Inferior parietal cortex (tissue), 1 donor: Measurements from ENCODE around the gene GIPC3.
"Not testable (repeated sequence)": the region's sequence is repeated elsewhere in the genome, so short reads cannot be mapped to it uniquely, and the experiment has no call there.

ENCODE experiments used
- DNase-seq: peaks from one replicate; pipeline ENCODE4 v3.0.0-alpha.2; 2016; ENCODE audit errors: extremely low spot score

The GIPC3 gene

DNA sequence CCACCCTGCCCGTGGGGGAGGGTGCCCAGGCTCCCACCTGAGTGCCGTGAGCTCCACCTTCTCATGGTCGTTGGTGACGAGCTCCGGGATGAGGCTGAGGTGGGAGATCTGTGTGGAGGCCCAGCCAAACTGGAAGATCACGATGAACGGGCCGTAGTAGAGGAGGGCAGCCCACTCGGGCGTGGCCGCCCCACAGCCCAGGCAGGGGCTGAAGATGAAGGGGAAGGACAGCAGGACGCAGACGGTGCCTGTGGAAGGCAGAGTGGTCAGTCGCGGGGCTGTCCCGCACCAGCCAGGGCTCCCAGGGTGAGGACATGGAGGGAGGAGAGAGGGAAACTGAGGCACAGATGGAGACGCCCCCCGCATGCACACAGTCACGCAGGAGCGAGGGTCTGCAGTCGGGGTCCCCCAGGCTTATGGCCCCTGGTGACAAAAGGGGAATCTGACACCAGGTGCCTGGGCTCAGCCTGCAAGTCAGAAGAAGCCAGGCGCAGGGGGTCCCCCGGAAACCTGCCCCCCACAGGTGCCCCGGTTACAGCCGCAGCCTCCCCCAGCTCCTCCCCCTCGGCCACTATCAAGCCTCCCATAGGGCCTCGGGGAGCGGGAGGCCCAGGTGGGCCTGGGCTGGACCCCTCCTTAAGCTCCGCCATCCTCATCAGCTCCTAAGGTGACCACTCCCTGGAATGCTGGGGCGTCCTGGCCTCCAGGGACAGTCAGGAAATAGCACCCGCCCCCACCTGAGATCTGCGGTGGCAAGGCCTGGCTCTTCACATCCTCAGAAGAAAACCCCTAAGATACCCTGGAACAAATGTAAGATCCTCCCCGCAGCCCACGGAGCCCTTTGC lies 34.1 kb upstream of the GIPC3 start:
- no peak for DNase-seq

DNA sequence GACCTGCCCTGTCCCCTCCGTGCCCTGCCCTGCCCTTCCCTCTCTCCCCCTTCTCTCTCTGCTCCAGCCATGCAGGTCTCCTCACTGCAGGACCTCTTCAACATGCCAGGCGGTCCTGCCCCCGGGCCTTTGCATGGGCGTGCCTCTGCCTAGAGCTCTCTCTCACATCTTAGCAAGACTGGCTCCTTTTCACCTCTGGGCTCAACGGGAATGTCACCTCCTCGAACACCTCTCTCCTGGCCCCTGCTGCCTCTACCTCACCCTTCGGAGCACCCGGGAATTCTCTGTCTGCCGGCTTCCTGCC lies 33.5 kb upstream of the GIPC3 start:
- no peak for DNase-seq

DNA sequence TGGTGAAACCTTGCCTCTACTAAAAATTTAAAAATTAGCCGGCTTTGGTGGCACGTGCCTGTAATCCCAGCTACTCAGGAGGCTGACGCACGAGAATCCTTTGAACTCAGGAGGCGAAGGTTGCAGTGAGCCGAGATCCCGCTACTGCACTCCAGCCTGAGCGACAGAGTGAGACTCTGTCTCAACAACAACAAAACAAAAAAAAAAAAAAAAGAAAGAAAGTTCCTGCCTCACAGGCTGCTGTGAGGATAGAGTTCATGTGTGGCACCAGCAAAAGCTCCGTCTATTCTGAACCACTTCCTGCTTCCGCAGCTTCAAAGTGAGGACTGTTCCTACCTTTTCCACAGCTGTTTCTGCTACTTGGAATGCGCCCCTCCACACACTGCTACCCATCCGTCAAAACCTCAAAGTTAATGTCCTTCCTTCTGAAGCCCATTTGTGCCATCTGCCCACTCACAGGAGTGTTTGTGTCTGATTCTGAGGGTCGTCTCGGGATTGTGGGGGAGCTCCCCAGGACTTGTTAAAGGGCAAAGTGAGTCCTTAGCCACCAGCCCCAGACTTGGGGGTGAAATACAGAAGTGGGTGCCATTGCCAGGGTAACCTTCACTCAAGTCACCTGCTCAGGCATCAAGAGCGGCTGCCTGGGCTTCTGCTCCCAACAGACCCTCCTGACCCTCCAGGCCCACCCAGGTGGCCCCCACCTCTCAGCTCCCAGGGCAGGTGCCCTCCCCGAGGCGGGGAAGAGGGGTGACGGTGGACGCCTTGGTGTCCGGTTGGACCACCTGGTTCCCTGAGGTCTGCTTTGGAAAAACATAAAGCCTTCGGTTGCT lies 30.8 kb upstream of the GIPC3 start:
- DNase-seq: no peak

DNA sequence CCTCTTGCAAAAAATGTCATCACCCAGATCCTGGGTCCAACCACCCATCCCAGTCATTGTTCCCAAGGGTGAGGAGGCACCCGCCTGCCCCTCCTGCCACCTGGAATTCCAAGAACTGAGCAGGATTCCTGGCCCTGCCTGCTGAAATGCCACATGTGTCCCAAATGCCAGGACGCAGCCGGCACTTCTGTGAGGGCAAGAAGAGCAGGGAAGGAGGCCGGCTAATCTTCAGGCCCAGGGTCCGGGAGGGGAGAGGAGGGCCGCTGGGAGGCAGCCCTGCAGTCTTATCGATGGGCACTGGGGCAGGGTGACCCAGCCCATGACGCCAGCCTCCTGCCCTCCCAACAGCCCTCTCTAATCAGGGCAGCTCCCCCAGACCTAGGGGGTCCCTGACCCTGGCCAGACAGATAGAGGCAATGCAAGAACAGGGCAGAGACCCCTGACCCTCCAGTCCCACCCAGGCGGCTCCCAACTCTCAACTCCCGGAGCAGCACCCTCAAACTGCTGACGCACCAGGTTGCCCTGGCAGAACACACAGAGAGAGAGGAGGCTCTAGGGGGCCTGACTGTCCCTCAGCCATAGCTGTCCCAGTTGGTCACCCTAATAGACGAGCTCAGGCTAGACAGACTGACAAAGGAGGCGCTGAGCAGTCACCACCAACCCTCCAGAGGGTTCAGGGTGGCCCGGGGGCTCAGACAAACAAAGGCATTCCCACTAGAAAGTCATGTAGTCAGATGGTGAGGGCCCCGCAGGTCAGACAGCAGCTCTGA lies 29.4 kb upstream of the GIPC3 start:
- no peak for DNase-seq

DNA sequence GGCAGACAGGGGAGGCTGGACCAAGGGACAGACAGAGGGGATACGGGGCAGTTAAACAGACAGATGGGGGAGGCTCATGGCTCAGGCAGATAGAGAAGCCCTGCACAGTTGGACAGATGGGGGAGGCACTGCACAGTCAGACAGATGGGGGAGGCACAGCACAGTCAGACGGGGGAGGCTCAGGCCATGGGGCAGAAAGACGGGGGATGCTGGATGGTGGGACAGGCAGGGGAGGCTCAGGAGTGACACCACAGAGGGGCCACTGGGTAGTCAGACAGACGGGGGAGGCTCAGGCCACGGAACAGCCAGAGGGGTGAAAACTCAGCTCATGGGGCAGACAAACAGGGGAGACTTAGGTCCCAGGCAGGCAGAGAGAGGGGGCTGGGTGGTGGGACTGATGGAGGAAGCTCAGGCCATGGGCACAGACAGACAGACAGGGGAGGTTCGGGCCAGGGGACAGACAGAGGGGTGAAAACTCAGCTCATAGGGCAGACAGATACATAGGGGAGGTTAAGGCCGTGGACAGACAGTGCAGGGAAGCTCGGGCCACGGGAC lies 28.8 kb upstream of the GIPC3 start:
- DNase-seq: no peak

DNA sequence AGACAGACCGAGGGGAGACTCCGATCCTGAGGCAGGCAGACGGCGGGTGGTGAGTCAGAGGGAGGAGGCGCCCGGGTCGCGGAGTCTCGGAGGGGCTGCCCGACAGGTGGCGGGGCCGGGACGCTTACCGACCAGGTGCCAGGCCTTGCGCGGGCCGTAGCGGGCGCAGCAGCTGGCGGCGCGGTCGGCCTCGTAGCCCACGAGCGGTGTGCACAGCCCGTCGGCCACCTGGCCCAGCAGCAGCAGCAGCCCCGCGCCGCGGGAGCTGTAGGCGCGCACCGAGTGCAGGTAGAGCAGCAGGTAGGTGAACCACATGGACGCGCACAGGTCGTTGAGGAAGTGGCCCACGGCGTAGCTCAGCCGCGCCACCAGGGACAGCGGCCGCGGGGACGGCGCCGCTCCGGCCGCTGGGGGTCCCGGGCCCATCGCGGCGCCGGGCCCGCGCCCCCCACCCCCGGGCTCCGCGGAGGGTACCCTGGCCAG lies 28.3 kb upstream of the GIPC3 start:
- no peak for DNase-seq

DNA sequence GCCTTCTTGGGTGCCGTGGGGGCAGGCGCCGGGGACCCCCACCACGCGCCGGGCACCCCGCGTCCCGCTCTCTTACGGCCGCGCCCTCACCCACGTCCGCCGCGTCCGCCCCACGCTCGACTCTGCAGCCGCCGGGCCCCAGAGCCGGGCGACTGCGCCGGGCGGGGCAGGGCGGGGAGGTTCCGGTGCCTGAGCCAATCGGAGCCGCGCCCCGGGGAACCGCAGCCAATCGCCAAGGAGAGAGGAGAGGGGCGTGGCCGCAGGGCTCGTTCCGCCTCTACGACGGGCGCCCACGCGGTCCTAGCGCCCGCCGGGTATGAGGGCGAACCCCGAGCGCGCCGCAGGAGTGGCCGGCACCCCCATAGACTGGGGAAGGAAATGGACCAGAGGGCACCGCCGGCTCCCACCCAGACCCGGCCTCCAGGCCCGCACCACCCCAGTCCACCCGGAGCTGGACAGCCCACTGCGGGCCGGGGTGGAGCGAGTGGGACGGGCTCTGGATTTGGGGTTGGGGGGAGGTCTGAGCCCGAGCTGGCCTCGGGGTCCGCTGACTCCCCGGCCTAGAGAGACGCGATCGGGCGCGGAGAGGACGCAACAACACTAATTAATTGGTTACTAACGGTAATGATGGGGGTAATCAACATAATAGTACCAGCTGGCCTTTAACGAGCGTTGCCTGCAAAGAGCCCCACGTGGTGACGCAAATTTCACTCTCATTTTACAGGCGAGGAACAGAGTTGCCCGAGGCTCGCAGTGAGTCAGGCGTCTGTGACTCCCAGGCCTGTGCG lies 27.6 kb upstream of the GIPC3 start, which contains the start of gene MFSD12:
Gene MFSD12 (minus strand): TSS at position 126 of the 788 bp plus-strand sequence. CDS start 183 bp downstream, outside the sequence.
- peak; percentile 94 for DNase-seq

DNA sequence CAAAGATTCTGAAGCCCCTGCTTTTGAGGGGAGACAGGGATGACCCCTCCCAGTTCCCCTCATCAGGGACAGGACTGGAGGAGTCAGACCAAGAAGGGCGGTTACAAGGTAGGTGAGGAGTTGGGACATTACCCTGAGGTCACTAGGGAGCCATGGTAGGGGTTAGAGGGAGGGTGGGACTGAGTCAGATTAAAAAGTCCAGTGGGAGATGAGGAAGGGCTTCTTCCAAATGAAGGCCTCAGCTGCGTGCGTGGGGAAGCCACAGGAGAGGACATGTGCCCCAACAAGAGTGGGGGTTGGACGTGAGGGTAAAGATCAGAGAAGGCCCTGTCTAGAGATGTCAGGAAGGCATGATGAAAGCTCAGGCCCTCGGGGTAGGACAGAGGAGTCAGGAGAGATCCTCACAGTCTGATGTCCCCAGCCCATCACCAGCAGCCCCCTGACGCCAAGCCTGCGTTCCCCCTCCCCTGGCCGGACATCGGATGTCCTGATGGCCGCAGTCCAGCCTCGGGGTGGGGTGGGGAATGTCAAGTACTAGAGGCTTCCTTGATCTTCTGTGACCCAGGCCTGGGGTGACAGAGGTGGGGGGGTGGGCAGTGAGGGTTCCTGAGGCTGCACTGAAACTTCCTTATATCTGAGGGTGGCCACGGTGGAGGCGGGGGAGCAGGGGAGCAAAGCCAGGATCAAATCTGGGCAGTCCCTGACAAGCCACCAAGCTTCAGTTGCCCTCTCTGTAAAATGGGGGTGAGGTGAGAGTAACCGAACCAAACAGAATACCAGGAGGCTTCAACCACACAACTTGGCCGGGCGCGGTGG lies 21.4 kb upstream of the GIPC3 start:
- DNase-seq: no peak

DNA sequence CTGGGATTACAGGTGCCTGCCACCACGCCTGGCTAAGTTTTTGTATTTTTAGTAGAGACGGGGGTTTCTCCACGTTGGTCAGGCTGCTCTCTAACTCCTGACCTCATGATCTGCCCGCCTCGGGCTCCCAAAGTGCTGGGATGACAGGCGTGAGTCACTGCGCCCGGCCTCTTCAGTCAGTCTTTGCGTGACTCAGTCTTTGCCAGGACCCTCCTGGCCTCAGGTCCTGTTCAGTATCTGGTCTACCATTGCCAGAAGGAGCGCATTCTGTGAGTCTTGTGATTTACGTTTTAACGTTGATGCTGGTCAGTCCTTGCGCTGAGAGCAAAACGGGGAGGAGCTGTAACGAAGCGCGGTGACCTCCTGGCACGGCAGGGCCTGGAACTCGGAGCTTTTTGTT lies 20.1 kb upstream of the GIPC3 start:
- no peak for DNase-seq

DNA sequence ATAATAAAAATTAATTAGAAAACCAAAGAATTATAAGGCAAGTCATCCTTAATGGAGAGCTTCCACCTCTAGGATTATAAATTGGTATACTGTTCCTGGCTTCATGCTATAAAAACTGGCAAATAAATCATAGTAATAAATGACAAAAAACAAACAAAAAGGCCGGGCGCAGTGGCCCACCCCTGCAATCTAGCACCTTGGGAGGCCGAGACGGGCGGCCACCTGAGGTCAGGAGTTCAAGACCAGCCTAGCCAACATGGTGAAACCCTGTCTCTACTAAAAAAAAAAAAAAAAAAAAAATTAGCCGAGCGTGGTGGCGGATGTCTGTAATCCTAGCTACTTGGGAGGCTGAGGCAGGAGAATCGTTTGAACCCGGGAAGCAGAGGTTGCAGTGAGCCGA lies 15.2 kb upstream of the GIPC3 start:
- not testable (repeated sequence) for DNase-seq

DNA sequence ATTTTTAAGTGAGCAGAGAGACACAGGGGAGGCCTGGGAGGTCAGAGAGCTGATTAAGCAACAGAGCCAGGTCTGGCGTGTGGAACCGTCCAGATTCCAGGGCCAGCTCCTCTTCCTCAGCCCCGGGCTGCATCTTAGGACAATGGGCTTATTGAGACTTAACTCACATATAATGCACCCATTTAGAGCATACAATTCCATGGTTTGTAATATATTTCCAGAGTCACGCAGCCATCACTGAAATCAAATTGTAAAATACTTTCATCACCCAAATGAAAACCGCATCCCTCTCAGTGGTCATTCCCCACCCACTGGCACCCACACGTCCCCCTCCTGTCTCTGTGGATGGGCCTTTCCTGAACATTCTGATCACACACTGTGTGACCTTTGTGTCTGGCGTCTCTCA lies 14.7 kb upstream of the GIPC3 start:
- DNase-seq: peak; percentile 72

DNA sequence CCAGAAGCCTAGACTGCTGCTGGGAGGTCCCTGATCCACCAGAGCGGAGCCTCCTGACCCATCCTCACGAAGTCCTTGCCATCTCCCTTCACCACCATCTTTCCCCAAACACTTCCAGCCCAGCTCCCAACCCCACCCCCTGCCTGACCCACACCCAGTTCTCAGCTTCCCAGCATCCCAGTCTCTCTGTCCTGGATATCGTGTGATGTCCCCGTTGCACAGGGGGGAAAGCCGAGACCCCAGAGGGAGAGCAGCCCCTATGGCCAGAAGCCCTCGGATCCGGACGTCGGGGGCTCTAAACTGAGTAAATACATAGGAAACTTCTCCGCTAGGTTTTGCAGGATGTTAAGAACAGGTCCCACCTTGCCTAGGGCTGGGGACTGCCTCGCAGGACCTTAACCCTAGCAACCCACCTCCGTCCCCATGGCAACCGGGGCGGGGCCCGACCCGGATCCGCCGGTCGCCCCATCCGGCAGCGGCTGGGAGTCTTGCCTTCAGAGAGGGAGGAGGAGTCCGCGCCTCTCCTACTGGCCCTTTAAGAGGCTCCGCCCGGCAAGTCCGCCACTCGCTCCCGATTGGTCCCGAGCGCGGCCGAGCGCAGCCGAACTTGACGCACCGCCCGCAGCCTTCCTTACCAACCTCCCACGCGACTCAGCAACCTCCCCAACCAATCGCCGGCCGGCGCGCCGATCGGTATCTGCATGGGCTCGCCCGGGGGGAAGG lies 13.0 kb upstream of the GIPC3 start:
- DNase-seq: peak; percentile 98

DNA sequence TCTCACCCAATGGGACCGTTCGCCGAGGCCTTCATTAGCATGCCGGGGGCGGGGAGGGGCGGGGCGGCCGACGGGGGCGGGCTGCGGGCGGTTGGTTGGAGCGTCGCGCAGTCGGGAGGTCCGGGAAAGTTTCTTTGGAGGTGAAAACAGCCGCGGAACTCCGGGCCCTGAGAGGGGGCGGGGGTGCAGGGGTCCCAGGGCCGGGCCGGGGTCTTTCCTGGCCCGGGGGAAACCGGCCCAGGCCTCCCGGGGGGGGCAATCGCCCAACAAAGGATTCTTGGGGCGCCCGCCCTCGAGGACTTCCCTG lies 12.5 kb upstream of the GIPC3 start, which contains the start of gene HMG20B:
Gene HMG20B (plus strand): TSS at position 90 of the 307 bp plus-strand sequence. CDS start 366 bp downstream, outside the sequence.
- no peak for DNase-seq

DNA sequence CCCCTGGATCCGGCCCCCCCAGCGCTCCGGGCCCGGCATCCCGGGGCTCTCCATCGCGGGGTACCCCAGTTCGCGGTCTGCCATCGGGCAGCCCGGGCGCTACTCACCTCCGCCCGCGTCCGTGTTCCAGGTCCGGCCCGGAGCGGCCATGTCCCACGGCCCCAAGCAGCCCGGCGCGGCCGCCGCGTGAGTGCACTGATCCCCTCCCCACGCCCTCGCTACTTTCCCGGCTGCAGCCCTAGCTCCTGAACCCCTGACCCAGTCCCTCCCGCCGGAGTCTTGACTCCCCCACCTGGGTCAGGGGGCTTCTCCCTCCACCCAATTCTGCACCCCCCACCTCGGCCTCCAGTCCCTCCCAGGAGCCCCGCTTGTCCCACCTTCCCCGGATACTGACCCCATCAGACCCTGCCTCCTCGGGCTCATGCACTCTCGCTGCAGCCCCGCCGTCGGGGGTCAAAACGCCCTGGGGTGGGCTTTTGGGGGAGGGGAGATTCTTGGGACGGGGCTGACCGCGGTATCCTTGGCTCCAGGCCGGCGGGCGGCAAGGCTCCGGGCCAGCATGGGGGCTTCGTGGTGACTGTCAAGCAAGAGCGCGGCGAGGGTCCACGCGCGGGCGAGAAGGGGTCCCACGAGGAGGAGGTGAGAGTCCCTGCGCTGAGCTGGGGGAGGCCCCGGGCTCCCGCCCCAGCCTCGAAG lies 12.0 kb upstream of the GIPC3 start:
- DNase-seq: no peak

DNA sequence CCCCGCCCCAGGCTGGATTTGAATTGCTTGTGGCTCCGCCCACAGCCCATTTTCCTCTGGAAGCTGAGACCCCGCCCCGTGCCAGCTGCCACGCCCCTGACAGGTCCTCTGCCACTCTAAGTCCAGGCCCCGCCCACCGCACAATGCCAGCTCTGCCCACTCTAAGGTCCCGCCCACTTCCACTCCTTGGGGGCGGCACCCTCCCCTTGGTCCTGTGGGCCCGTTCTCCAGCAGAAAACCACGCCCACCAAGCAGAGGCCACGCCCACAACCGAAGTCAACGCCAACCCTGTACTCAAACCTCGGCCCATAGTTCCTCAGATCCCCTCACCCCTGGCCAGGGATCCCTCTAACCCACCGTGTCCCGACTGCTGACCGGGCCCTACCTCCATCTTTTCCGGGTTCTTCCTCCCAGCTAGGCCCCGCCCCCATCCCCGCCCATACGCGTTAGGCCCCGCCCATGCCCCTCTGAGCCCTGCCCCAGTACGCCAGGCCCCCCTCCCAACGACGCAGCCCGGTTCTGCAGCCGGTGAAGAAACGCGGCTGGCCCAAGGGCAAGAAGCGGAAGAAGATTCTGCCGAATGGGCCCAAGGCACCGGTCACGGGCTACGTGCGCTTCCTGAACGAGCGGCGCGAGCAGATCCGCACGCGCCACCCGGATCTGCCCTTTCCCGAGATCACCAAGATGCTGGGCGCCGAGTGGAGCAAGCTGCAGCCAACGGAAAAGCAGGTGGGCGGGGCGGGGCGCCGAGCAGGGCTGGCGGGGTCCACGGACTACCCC lies 11.2 kb upstream of the GIPC3 start:
- DNase-seq: peak; percentile 49

DNA sequence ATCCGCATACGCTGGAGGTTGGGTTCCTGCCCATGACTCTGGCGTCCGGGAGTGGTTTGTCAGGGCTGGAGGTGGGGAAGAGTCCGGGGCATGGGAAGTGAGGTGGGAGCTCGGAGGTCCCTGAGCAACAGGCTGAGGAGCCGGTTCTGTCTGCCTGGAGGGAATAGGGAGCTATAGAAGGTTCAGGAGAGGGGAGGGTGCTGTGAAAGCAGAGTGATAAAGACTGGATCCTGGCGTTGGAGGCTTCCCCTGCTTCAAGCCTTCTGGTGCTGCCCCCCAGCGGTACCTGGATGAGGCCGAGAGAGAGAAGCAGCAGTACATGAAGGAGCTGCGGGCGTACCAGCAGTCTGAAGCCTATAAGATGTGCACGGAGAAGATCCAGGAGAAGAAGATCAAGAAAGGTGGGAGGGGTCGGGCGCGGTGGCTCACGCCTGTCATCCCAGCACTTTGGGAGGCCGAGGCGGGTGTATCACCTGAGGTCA lies 10.0 kb upstream of the GIPC3 start:
- peak; percentile 18 for DNase-seq

DNA sequence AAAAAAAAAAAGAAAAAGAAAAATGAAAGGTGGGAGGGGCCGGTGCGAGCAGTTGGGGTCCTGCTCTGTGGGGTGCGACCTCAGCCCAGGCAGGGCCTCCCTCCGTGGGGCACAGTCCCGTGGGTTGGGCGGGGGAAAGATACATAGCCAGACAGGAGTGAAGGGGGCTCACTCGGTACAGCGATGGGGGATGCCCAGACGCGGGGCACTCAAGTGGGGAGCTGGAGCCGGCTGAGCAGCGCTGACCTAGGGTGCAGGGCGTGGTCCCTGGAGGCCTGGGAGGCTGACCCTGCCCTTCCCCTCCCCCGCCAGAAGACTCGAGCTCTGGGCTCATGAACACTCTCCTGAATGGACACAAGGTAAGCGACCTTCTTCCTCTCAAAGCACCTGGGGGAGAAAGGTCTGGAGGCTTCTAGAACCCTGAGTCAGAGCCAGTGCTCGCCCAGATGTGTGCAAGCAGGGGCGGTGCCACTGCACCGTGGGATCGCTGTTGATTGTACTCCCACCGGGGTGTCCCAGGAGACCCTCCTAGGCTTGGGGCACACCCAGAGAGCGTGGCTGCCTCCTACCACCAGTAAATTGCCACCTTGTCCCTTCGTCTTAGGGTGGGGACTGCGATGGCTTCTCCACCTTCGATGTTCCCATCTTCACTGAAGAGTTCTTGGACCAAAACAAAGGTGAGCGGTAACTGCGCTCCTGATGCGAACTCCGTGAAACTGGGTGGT lies 9.2 kb upstream of the GIPC3 start:
- DNase-seq: no peak
